Body of pancreas (tissue), 4 donors: Measurements from ENCODE around the gene U2AF2.

Experiments used
- CTCF ChIP-seq, 7 experiments: fragments of 450-650 bp in 4 of 7; fragments of 200-600 bp in 3 of 7; sonication (generic) in 3 of 7; IDR thresholded peaks; one replicate each; pipeline ENCODE4 v1.5.1; 2016 to 2019; ENCODE audit warnings: antibody characterized with exemption in 7 of 7
- POLR2A ChIP-seq, 3 donors: fragments of 450-650 bp; IDR thresholded peaks; one replicate each; pipeline ENCODE4 v1.6.1; 2016; ENCODE audit warnings: antibody characterized with exemption in 3 of 3, mild to moderate bottlenecking in 2 of 3

GRCh38 chr19:55642153-55643002 is 12.5 kb upstream of the U2AF2 start:
- TF ChIP-seq POLR2A (IDR thresholded peaks at IDR 0.05) (peak in 2 of 3 donors; percentile 10 to 19), CTCF (IDR thresholded peaks at IDR 0.05) (no peak)
